ENCODE results near the gene NUCKS1. TPM values are rescaled to one million over a fixed set of nuclear protein-coding genes. Genes with fewer than 3 reads are reported as not detected.

NUCKS1 gene
- total RNA-seq, 2 experiments from 2014 or later = 152 to 287 TPM

DNA sequence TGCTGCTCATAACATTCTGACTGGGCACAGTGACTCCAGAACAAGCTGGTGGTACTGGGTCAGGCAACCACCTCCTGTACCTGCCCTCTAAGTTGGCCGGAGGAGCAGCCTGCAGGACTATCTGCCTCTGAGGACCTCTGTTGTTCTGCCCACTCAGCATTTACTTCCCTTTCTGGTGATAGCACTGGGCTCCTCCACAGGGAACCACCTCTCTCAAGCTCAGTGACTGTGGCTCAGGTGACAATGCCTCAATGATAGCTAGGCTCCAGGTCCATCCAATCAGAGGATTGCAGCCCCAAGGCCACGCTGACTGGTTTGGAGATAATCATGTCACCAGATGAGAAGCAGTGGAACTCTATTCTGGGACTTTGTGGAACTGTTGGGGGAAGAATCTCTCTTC is 47.2 kb upstream of the NUCKS1 start:
- Histone ChIP-seq H3K79me2 (ENCODE audit: insufficient read depth, low read depth, low read length) (no peaks in the 10 kb centered on the region), H4K20me1 (ENCODE audit: insufficient read depth, low read length) (no peaks in the 10 kb centered on the region), H2AFZ (ENCODE audit: low read length) (no peak overlapping the region), H3K9me3 (ENCODE audit: low read length) (no peaks in the 10 kb centered on the region), H3K9me2 (ENCODE audit: insufficient read depth, low read length) (no peaks in the 10 kb centered on the region), H3K4me3 (ENCODE audit: low read depth, low read length, poor library complexity, severe bottlenecking) (no peak overlapping the region), H3K4me2 (ENCODE audit: low read length) (no peak overlapping the region), H3K27ac (ENCODE audit: low read depth, low read length, poor library complexity, severe bottlenecking) (no peak overlapping the region), H3K36me3 (ENCODE audit: insufficient read depth, low read length) (no peaks in the 10 kb centered on the region), H3K4me1 (ENCODE audit: insufficient read depth, low read length, poor library complexity, severe bottlenecking) (peaks cover 18% of the 10 kb centered on the region)
- TF ChIP-seq, protein P1, sequence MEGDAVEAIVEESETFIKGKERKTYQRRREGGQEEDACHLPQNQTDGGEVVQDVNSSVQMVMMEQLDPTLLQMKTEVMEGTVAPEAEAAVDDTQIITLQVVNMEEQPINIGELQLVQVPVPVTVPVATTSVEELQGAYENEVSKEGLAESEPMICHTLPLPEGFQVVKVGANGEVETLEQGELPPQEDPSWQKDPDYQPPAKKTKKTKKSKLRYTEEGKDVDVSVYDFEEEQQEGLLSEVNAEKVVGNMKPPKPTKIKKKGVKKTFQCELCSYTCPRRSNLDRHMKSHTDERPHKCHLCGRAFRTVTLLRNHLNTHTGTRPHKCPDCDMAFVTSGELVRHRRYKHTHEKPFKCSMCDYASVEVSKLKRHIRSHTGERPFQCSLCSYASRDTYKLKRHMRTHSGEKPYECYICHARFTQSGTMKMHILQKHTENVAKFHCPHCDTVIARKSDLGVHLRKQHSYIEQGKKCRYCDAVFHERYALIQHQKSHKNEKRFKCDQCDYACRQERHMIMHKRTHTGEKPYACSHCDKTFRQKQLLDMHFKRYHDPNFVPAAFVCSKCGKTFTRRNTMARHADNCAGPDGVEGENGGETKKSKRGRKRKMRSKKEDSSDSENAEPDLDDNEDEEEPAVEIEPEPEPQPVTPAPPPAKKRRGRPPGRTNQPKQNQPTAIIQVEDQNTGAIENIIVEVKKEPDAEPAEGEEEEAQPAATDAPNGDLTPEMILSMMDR (conservative IDR thresholded peaks at IDR 0.05; ENCODE audit: low read length) = no peak
- TF ChIP-seq EZH2phosphoT487 (IDR thresholded peaks at IDR 0.05; ENCODE audit: borderline replicate concordance, low read depth, low read length) = no peak
- no peak for DNase-seq (ENCODE audit: low spot score)
- CTCF ChIA-PET (ENCODE audit: unreplicated experiment) = no interaction called here
- POLR2A ChIA-PET = interaction anchor here (0.6 to 1.4 kb wide), 2 partner anchors 46 to 152 kb away, joined by 4 read pairs; no protein-coding TSS in a partner anchor
- BruUV-seq (replicated peaks) = no TSS peak
- intact Hi-C loops (cut with micrococcal nuclease; ENCODE audit: unreplicated experiment) = no loop called here

DNA sequence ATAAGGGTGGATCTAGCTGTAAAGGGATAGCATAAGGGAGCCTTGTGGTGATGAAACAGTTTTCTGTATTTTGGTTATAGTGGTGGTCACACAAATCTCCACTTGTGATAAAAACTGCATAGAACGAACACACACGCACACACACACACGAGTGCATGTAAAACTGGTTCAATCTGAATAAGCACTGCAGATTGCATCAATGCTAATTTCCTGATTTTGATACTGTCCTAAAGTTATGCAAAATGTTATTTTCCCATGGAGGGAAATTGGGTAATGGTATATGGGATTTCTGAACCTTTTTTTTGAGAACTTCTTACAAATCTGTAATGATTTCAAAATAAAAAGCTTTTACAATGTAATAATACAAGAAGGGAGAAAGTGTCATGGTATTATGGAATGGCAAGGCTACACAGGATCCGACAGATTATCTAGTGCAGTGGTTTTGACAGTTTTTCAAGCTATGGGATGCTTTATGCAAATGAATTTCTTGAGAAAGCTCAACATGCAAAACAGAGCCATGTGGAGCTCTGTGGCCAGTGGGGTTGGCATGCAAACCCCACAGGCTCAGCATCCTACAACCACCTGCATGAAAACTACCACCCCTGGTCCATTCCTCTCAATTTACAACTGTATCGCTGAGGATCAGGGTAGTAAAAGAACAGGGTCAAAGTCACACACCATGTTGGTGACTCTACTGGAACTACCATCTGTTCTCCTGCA is 44.2 kb upstream of the NUCKS1 start:
- Histone ChIP-seq H3K27ac (ENCODE audit: low read depth, low read length, poor library complexity, severe bottlenecking) (no peak overlapping the region), H3K9me3 (ENCODE audit: low read length) (no peaks in the 10 kb centered on the region), H3K4me2 (ENCODE audit: low read length) (0 out of 2 replicates have a peak overlapping the region, but pooled peaks have one; percentile 7), H4K20me1 (ENCODE audit: insufficient read depth, low read length) (no peaks in the 10 kb centered on the region), H3K9me2 (ENCODE audit: insufficient read depth, low read length) (no peaks in the 10 kb centered on the region), H2AFZ (ENCODE audit: low read length) (no peak overlapping the region), H3K36me3 (ENCODE audit: insufficient read depth, low read length) (no peaks in the 10 kb centered on the region), H3K4me3 (ENCODE audit: low read depth, low read length, poor library complexity, severe bottlenecking) (no peak overlapping the region), H3K79me2 (ENCODE audit: insufficient read depth, low read depth, low read length) (no peaks in the 10 kb centered on the region), H3K4me1 (ENCODE audit: insufficient read depth, low read length, poor library complexity, severe bottlenecking) (peaks cover 18% of the 10 kb centered on the region)
- intact Hi-C loops (cut with micrococcal nuclease; ENCODE audit: unreplicated experiment) = loop anchor here (5.0 kb wide), 2 partner anchors 63 to 313 kb away; no protein-coding TSS in a partner anchor
- POLR2A ChIA-PET = interaction anchor here (0.6 to 1.0 kb wide), 3 partner anchors 17 to 154 kb away, joined by 3 read pairs; no protein-coding TSS in a partner anchor
- TF ChIP-seq, protein P1 (conservative IDR thresholded peaks at IDR 0.05; ENCODE audit: low read length) = no peak
- TF ChIP-seq EZH2phosphoT487 (IDR thresholded peaks at IDR 0.05; ENCODE audit: borderline replicate concordance, low read depth, low read length) = no peak
- CTCF ChIA-PET (ENCODE audit: unreplicated experiment) = interaction anchor here (1.3 kb wide), 1 partner anchor 183 kb away, joined by 5 read pairs; no protein-coding TSS in a partner anchor
- BruUV-seq (replicated peaks) = no TSS peak
- no peak for DNase-seq (ENCODE audit: low spot score)
